Aorta (tissue), 5 donors: Measurements from ENCODE around the gene EOGT. TPM values are rescaled to one million over a fixed set of nuclear protein-coding genes. Genes with fewer than 3 reads are reported as not detected.

Experiments
- ATAC-seq: fragments of 200-7000 bp; cut with Tn5 transposase; one replicate; pipeline ENCODE4 v1.9.1; 2022; ENCODE audit warnings: moderate library complexity; ENCODE audit not compliant: low FRiP score
- DNase-seq, 2 donors: peaks; one replicate each; pipeline ENCODE4 v3.0.0-alpha.2; 2020
- H3K27ac ChIP-seq, 2 donors: one replicate each; pipeline ENCODE4 v1.5.1; 2013; ENCODE audit warnings: low read length in 2 of 2, mild to moderate bottlenecking in 2 of 2, moderate library complexity in 2 of 2, control low read depth in 1 of 2, inconsistent platforms in 1 of 2, low read depth in 1 of 2
- H3K27me3 ChIP-seq, 2 donors: one replicate each; pipeline ENCODE4 v1.6.1; 2013; ENCODE audit warnings: control low read depth in 1 of 2, low read length in 1 of 2, mild to moderate bottlenecking in 1 of 2, moderate library complexity in 1 of 2; ENCODE audit not compliant: insufficient read depth in 2 of 2, control insufficient read depth in 1 of 2
- H3K36me3 ChIP-seq, 2 donors: one replicate each; pipeline ENCODE4 v1.6.1; 2013; ENCODE audit warnings: control low read depth in 1 of 2, low read length in 1 of 2, mild to moderate bottlenecking in 1 of 2; ENCODE audit not compliant: insufficient read depth in 2 of 2, control insufficient read depth in 1 of 2
- H3K4me1 ChIP-seq, 2 donors: one replicate each; pipeline ENCODE4 v1.6.1; 2013; ENCODE audit warnings: low read length in 2 of 2, control low read depth in 1 of 2, mild to moderate bottlenecking in 1 of 2, moderate library complexity in 1 of 2; ENCODE audit not compliant: insufficient read depth in 2 of 2, control insufficient read depth in 1 of 2
- H3K4me3 ChIP-seq, 2 donors: one replicate each; pipeline ENCODE4 v1.5.1; 2013; ENCODE audit warnings: low read length in 2 of 2, control low read depth in 1 of 2, mild to moderate bottlenecking in 1 of 2
- H3K9me3 ChIP-seq: one replicate; pipeline ENCODE4 v1.6.1; 2013; ENCODE audit warnings: mild to moderate bottlenecking, low read length; ENCODE audit not compliant: control insufficient read depth
- WGBS, 2 donors: extraction: QIAGEN DNeasy Blood & Tissue Kit; methylation state at CpG; one replicate each; pipeline ENCODE4 v1.1.7; 2013; 5-methylcytosine and 5-hydroxymethylcytosine counted together
- intact Hi-C, 2 donors: fragments of 100-400 bp; cut with DNase I; formaldehyde crosslinking; loops; one replicate each; pipeline versions ENCODE4 v1.14.2 to v1.15.0; 2022
- polyA plus RNA-seq, 2 donors: library from polyadenylated mRNA; stranded (reverse); fragments of 200-250 nt; gene quantifications; one replicate each; pipeline ENCODE4 v1.2.3, GENCODE V29; 2013
- total RNA-seq, 2 donors: library from RNA; stranded (reverse); fragmentation: NEBNext Ultra II Directional; extraction: Animal tissue kit (Norgen Biotek cat#: 25700); gene quantifications; one replicate each; pipeline ENCODE4 v1.2.1, GENCODE V29; 2021
- donor health status: healthy with polysubstance abuse.
- donor health status: Bipolar disorder and iron deficiency.
- donor health status: DM: no; HTN: no; CAD: no.
- donor health status: DM: no; HTN: no; CAD: no.
- donor health status: DM: yes; HTN: yes; CAD: no.

The EOGT gene
- total and polyA plus RNA-seq, 4 donors, result 40.6 to 134 (median 104) TPM

DNA sequence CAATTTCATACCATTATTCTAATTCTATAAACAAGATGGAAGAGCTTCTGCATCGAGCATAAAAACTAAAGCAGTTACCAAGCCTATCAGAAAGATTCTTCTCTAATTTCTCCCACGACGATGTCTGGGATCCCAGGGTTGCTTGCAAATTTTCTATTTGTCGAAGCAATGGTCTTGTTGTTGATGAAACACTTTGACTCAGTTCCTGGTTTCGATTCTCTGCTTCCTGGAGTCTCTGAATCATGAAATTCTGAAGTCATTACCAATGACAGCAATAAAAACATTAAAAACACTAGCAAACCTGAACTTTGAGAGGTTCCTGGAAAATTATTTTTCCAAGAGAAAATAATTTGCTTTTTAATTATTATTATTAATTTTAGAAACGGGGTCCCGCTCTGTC, 20.0 kb upstream of the EOGT start:
- WGBS, 2 donors, result 82 to 83% methylated on average over 7 of the region's 7 CpGs
- H3K9me3 ChIP-seq, result no peaks in the 10 kb centered on the region
- H3K36me3 ChIP-seq, result peaks cover 0 to 3% of the 10 kb centered on the region in 2 donors
- no peak overlapping the region for H3K27ac ChIP-seq
- no peaks in the 10 kb centered on the region for H3K4me1 ChIP-seq
- DNase-seq, result no peak
- no peaks in the 10 kb centered on the region for H3K27me3 ChIP-seq
- ATAC-seq, result no peak
- intact Hi-C loops, result no loop called here
- H3K4me3 ChIP-seq, result no peak overlapping the region

GRCh38 chr3:69032737-69033136, 19.3 kb upstream of the EOGT start:
- DNase-seq (no peak), ATAC-seq (no peak)
- intact Hi-C loops, result no loop called here
- H3K36me3 ChIP-seq, result peaks cover 0 to 3% of the 10 kb centered on the region in 2 donors
- no peak overlapping the region for H3K27ac ChIP-seq
- H3K4me3 ChIP-seq, result no peak overlapping the region
- H3K27me3 ChIP-seq, result no peaks in the 10 kb centered on the region
- H3K9me3 ChIP-seq, result no peaks in the 10 kb centered on the region
- no peaks in the 10 kb centered on the region for H3K4me1 ChIP-seq
- WGBS, 2 donors, result 96 to 97% methylated on average over 9 of the region's 9 CpGs

- DNase-seq (no peak), ATAC-seq (no peak)
- Histone ChIP-seq H3K36me3 (peaks cover 0 to 3% of the 10 kb centered on the region in 2 donors), H3K4me1 (no peaks in the 10 kb centered on the region), H3K4me3 (no peak overlapping the region), H3K9me3 (no peaks in the 10 kb centered on the region), H3K27ac (no peak overlapping the region), H3K27me3 (no peaks in the 10 kb centered on the region)
- 92 to 94% methylated on average over 2 of the region's 2 CpGs for WGBS, 2 donors
- intact Hi-C loops, result no loop called here
These were observed 18.7 kb upstream of the EOGT start for GRCh38 chr3:69032142-69032541.

GRCh38 chr3:69031635-69032034, 18.2 kb upstream of the EOGT start:
- intact Hi-C loops, result no loop called here
- H3K4me1 ChIP-seq, result no peaks in the 10 kb centered on the region
- no peak overlapping the region for H3K27ac ChIP-seq
- WGBS, 2 donors, result 78 to 82% methylated on average over 1 of the region's 1 CpG
- ATAC-seq, result no peak
- no peaks in the 10 kb centered on the region for H3K27me3 ChIP-seq
- no peak for DNase-seq
- H3K9me3 ChIP-seq, result no peaks in the 10 kb centered on the region
- H3K4me3 ChIP-seq, result no peak overlapping the region
- H3K36me3 ChIP-seq, result peaks cover 0 to 3% of the 10 kb centered on the region in 2 donors

GRCh38 chr3:69020857-69021256, 7.4 kb upstream of the EOGT start:
- no peaks in the 10 kb centered on the region for H3K9me3 ChIP-seq
- WGBS, 2 donors, result 68 to 69% methylated on average over 4 of the region's 4 CpGs
- intact Hi-C loops, result no loop called here
- H3K27ac ChIP-seq, result no peak overlapping the region
- H3K27me3 ChIP-seq, result no peaks in the 10 kb centered on the region
- no peak for ATAC-seq
- DNase-seq, result no peak
- H3K36me3 ChIP-seq, result peaks cover 0 to 4% of the 10 kb centered on the region in 2 donors
- no peak overlapping the region for H3K4me3 ChIP-seq
- peaks cover 0 to 2% of the 10 kb centered on the region in 2 donors for H3K4me1 ChIP-seq

DNA sequence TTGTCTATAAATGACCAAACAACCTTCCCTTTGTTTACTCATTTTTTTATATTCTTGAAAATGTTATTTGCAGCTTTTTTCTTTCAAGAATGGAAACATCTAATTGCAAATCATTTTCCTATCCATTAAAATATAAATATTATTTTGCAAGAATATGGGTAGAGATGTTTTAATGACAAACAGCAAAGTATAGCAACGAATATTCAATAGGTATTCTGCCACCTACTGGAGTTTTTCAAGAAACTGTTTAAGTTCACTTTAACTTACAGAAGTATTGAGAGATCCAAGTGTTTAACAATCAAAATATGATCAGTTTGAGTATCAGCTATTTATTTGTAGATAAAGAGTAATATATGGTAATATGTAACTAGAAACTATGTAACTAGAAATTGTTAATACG, 6.9 kb upstream of the EOGT start:
- Histone ChIP-seq H3K9me3 (no peaks in the 10 kb centered on the region), H3K4me1 (peaks cover 0 to 2% of the 10 kb centered on the region in 2 donors), H3K27me3 (no peaks in the 10 kb centered on the region), H3K4me3 (no peak overlapping the region), H3K36me3 (peaks cover 0 to 4% of the 10 kb centered on the region in 2 donors), H3K27ac (no peak overlapping the region)
- DNase-seq (no peak), ATAC-seq (no peak)
- WGBS, 2 donors, result 34 to 35% methylated on average over 2 of the region's 2 CpGs
- intact Hi-C loops, result no loop called here

- no peak overlapping the region for H3K27ac ChIP-seq
- peaks cover 0 to 2% of the 10 kb centered on the region in 2 donors for H3K4me1 ChIP-seq
- no peaks in the 10 kb centered on the region for H3K27me3 ChIP-seq
- DNase-seq (no peak), ATAC-seq (no peak)
- intact Hi-C loops, result loop anchor here in 1 of 2 donors (10.0 kb wide), 1 partner anchor 68 kb away; the partner anchor contains the start of genes ARL6IP5 and UBA3
- WGBS, 2 donors, result 92 to 95% methylated on average over 2 of the region's 2 CpGs
- no peaks in the 10 kb centered on the region for H3K36me3 ChIP-seq
- H3K4me3 ChIP-seq, result no peak overlapping the region
- no peaks in the 10 kb centered on the region for H3K9me3 ChIP-seq
These were observed 3.4 kb upstream of the EOGT start for GRCh38 chr3:69016901-69017300.

GRCh38 chr3:69016102-69016501, 2.6 kb upstream of the EOGT start:
- Histone ChIP-seq H3K27ac (no peak overlapping the region), H3K36me3 (no peaks in the 10 kb centered on the region), H3K27me3 (no peaks in the 10 kb centered on the region), H3K9me3 (no peaks in the 10 kb centered on the region), H3K4me3 (no peak overlapping the region), H3K4me1 (peaks cover 0 to 2% of the 10 kb centered on the region in 2 donors)
- intact Hi-C loops, result loop anchor here in 1 of 2 donors (10.0 kb wide), 1 partner anchor 69 kb away; the partner anchor contains the start of genes ARL6IP5 and UBA3
- no peak for ATAC-seq
- WGBS, 2 donors, result 88 to 90% methylated on average over 4 of the region's 4 CpGs
- DNase-seq, result no peak

- peaks cover 3 to 6% of the 10 kb centered on the region in 2 donors for H3K4me1 ChIP-seq
- ATAC-seq (no peak), DNase-seq (no peak)
- intact Hi-C loops, result loop anchor here in 1 of 2 donors (10.0 kb wide), 1 partner anchor 71 kb away; the partner anchor contains the start of genes ARL6IP5 and UBA3
- H3K27ac ChIP-seq, result peak overlapping the region; percentile 100
- H3K27me3 ChIP-seq, result no peaks in the 10 kb centered on the region
- H3K9me3 ChIP-seq, result no peaks in the 10 kb centered on the region
- peak overlapping the region; percentile 81 to 86 for H3K4me3 ChIP-seq
- WGBS, 2 donors, result 6 to 7% methylated on average over 11 of the region's 11 CpGs
- H3K36me3 ChIP-seq, result no peaks in the 10 kb centered on the region
These were observed 617 bp upstream of the EOGT start for GRCh38 chr3:69014022-69014580.
